Hepatocyte (in vitro differentiated cells): Measurements from ENCODE around the gene USP6NL. TPM values are rescaled to one million over a fixed set of nuclear protein-coding genes. Genes with fewer than 3 reads are reported as not detected.

Experiments used
- DNase-seq: peaks from one replicate; pipeline ENCODE4 v3.0.0-alpha.2; 2016; ENCODE audit warnings: low spot score
- H2AFZ ChIP-seq: fragments of 200-600 bp; sonication (generic); 2 replicates; pipeline ENCODE4 v1.6.0; 2016; ENCODE audit warnings: antibody characterized with exemption, mild to moderate bottlenecking
- H3K27ac ChIP-seq: fragments of 200-600 bp; sonication (generic); 2 replicates; pipeline ENCODE4 v1.5.1; 2016; ENCODE audit warnings: mild to moderate bottlenecking
- H3K27me3 ChIP-seq: fragments of 200-600 bp; sonication (generic); 2 replicates; pipeline ENCODE4 v1.6.1; 2016
- H3K36me3 ChIP-seq: fragments of 200-600 bp; sonication (generic); replicated peaks from 2 replicates; pipeline ENCODE4 v1.5.1; 2016; ENCODE audit warnings: low read depth; ENCODE audit not compliant: insufficient read depth
- H3K4me1 ChIP-seq: fragments of 200-600 bp; sonication (generic); 2 replicates; pipeline ENCODE4 v1.5.1; 2016; ENCODE audit warnings: mild to moderate bottlenecking, moderate library complexity; ENCODE audit not compliant: insufficient read depth
- H3K4me2 ChIP-seq: fragments of 200-600 bp; sonication (generic); 2 replicates; pipeline ENCODE4 v1.6.0; 2016
- H3K4me3 ChIP-seq: fragments of 200-600 bp; sonication (generic); 2 replicates; pipeline ENCODE4 v1.5.1; 2016; ENCODE audit warnings: mild to moderate bottlenecking
- H3K79me2 ChIP-seq: fragments of 200-600 bp; sonication (generic); 2 replicates; pipeline ENCODE4 v1.6.0; 2017; ENCODE audit warnings: mild to moderate bottlenecking
- H3K9me2 ChIP-seq: fragments of 200-600 bp; sonication (generic); replicated peaks from 2 replicates; pipeline ENCODE4 v1.6.0; 2017; ENCODE audit warnings: mild to moderate bottlenecking; ENCODE audit not compliant: insufficient read depth
- H3K9me3 ChIP-seq: fragments of 200-600 bp; sonication (generic); 2 replicates; pipeline ENCODE4 v1.5.1; 2016; ENCODE audit warnings: low read depth, mild to moderate bottlenecking
- H4K20me1 ChIP-seq: fragments of 200-600 bp; sonication (generic); 2 replicates; pipeline ENCODE4 v1.6.0; 2016; ENCODE audit warnings: mild to moderate bottlenecking; ENCODE audit not compliant: insufficient read depth, poor library complexity, severe bottlenecking
- CTCF ChIP-seq: fragments of 200-600 bp; sonication (generic); IDR thresholded peaks from 2 replicates; pipeline ENCODE4 v1.5.1; 2016; ENCODE audit warnings: antibody characterized with exemption, mild to moderate bottlenecking; ENCODE audit not compliant: poor library complexity
- EZH2 ChIP-seq: fragments of 200-600 bp; sonication (generic); IDR thresholded peaks from 2 replicates; pipeline ENCODE4 v1.6.1; 2016; ENCODE audit warnings: antibody characterized with exemption, mild to moderate bottlenecking, borderline replicate concordance
- EZH2phosphoT487 ChIP-seq: fragments of 200-600 bp; sonication (generic); IDR thresholded peaks from one replicate; pipeline ENCODE4 v1.6.1; 2018; ENCODE audit warnings: antibody characterized with exemption, mild to moderate bottlenecking, low read depth, moderate library complexity; ENCODE audit not compliant: unreplicated experiment, severe bottlenecking
- WGBS: methylation state at CpG from one replicate; pipeline ENCODE4 v1.1.6; 2016; ENCODE audit warnings: low lambda C conversion rate; ENCODE audit errors: missing lambda C conversion rate; 5-methylcytosine and 5-hydroxymethylcytosine counted together
- polyA plus RNA-seq: library from polyadenylated mRNA; unstranded; fragments of >200 nt; fragmentation: Nextera tagmentation; extraction: Ambion mirVana; gene quantifications from 2 replicates; pipeline ENCODE4 v1.2.1, GENCODE V29; 2016
- total RNA-seq: library from RNA; depleted of rRNA; stranded (reverse); fragments of >200 nt; gene quantifications from 2 replicates; pipeline ENCODE4 v1.2.3, GENCODE V29; 2014

Gene USP6NL
- total and polyA plus RNA-seq, 2 experiments from 2014 or later, result 14.9 to 20.8 TPM

- no peaks in the 10 kb centered on the region for H3K4me1 ChIP-seq
- H3K9me3 ChIP-seq, result no peaks in the 10 kb centered on the region
- DNase-seq, result no peak
- H3K79me2 ChIP-seq, result peaks cover 2% of the 10 kb centered on the region
- no peaks in the 10 kb centered on the region for H4K20me1 ChIP-seq
- no peaks in the 10 kb centered on the region for H3K27me3 ChIP-seq
- no peak overlapping the region for H3K4me3 ChIP-seq
- H2AFZ ChIP-seq, result no peak overlapping the region
- H3K9me2 ChIP-seq, result no peaks in the 10 kb centered on the region
- TF ChIP-seq CTCF, result no peak
- TF ChIP-seq EZH2phosphoT487, result no peak
- TF ChIP-seq EZH2, result no peak
- no peak overlapping the region for H3K4me2 ChIP-seq
- H3K27ac ChIP-seq, result no peak overlapping the region
- no peaks in the 10 kb centered on the region for H3K36me3 ChIP-seq
Measured at GRCh38 chr10:11615396-11615795, 3.9 kb upstream of the USP6NL start.

- Histone ChIP-seq H3K9me3 (no peaks in the 10 kb centered on the region), H3K79me2 (peaks cover 33% of the 10 kb centered on the region), H3K4me2 (peak overlapping the region; percentile 92), H3K36me3 (no peaks in the 10 kb centered on the region), H3K27me3 (no peaks in the 10 kb centered on the region), H3K4me1 (peaks cover 9% of the 10 kb centered on the region), H3K4me3 (peak overlapping the region; percentile 92), H3K27ac (peak overlapping the region; percentile 88), H2AFZ (peak overlapping the region; percentile 91), H4K20me1 (peaks cover 10% of the 10 kb centered on the region), H3K9me2 (no peaks in the 10 kb centered on the region)
- TF ChIP-seq EZH2phosphoT487, result no peak
- TF ChIP-seq CTCF, result no peak
- TF ChIP-seq EZH2, result no peak
- WGBS, result 36% methylated on average over 11 of the region's 11 CpGs
- DNase-seq, result peak; percentile 16
Measured at GRCh38 chr10:11612021-11613001, 861 bp upstream of the USP6NL start.

GRCh38 chr10:11610826-11611247 is 613 bp downstream of the USP6NL start:
- 0% methylated on average over 25 of the region's 43 CpGs for WGBS
- TF ChIP-seq EZH2phosphoT487 (no peak), CTCF (no peak), EZH2 (no peak)
- Histone ChIP-seq H3K36me3 (no peaks in the 10 kb centered on the region), H2AFZ (peak overlapping the region; percentile 42), H3K4me2 (peak overlapping the region; percentile 83), H4K20me1 (peaks cover 10% of the 10 kb centered on the region), H3K79me2 (peaks cover 47% of the 10 kb centered on the region), H3K9me3 (no peaks in the 10 kb centered on the region), H3K9me2 (no peaks in the 10 kb centered on the region), H3K4me1 (peaks cover 9% of the 10 kb centered on the region), H3K4me3 (peak overlapping the region; percentile 95), H3K27ac (peak overlapping the region; percentile 96), H3K27me3 (no peaks in the 10 kb centered on the region)
- DNase-seq, result peak; percentile 47
